HepG2 (cell line): Measurements from ENCODE around the gene PRPF38B. TPM values are rescaled to one million over a fixed set of nuclear protein-coding genes. Genes with fewer than 3 reads are reported as not detected.

ENCODE experiments used
- ARID5B ChIP-seq: IDR thresholded peaks from 2 replicates; pipeline ENCODE4 v1.4.0; 2020; ENCODE audit warnings: mild to moderate bottlenecking, missing genetic modification reagents
- ELF3 ChIP-seq: IDR thresholded peaks from 2 replicates; pipeline ENCODE4 v1.6.1; 2016; ENCODE audit warnings: missing genetic modification reagents, missing compliant biosample characterization
- ELF4 ChIP-seq: sonication (generic); formaldehyde crosslinking; IDR thresholded peaks from 2 replicates; pipeline ENCODE4 v1.5.0; 2020; ENCODE audit warnings: missing genetic modification reagents, mild to moderate bottlenecking, moderate library complexity, borderline replicate concordance
- GABPA ChIP-seq, 2 experiments: IDR thresholded peaks; 2 replicates each; pipeline ENCODE4 v1.6.1; 2011 to 2016; ENCODE audit warnings: low read depth in 2 of 2, low read length in 1 of 2, missing biosample characterization in 1 of 2, missing genetic modification characterization in 1 of 2
- GABPB1 ChIP-seq: IDR thresholded peaks from 2 replicates; pipeline ENCODE4 v1.6.1; 2016; ENCODE audit warnings: mild to moderate bottlenecking, missing genetic modification reagents, moderate library complexity, missing compliant biosample characterization
- KLF16 ChIP-seq, 2 experiments: sonication (generic) in 1 of 2; formaldehyde crosslinking in 1 of 2; IDR thresholded peaks; 2 replicates each; pipeline versions ENCODE4 v1.6.1 to v1.8.0; 2016 to 2023; ENCODE audit warnings: missing genetic modification reagents in 2 of 2, missing compliant biosample characterization in 1 of 2
- KMT2A ChIP-seq: sonication (generic); formaldehyde crosslinking; IDR thresholded peaks from 2 replicates; pipeline ENCODE4 v1.4.0; 2020; ENCODE audit warnings: missing genetic modification reagents
- MAX ChIP-seq: IDR thresholded peaks from 2 replicates; pipeline ENCODE4 v1.6.1; 2012; ENCODE audit warnings: inconsistent platforms
- NCOA2 ChIP-seq: sonication (generic); formaldehyde crosslinking; IDR thresholded peaks from 2 replicates; pipeline ENCODE4 v1.8.0; 2022; ENCODE audit warnings: inconsistent platforms
- NFYC ChIP-seq: IDR thresholded peaks from 2 replicates; pipeline ENCODE4 v1.6.1; 2016; ENCODE audit warnings: missing genetic modification reagents, missing compliant biosample characterization
- PHF21A ChIP-seq: sonication (generic); formaldehyde crosslinking; IDR thresholded peaks from 2 replicates; pipeline ENCODE4 v1.5.0; 2020; ENCODE audit warnings: mild to moderate bottlenecking, missing genetic modification reagents
- SKIL ChIP-seq: sonication (generic); formaldehyde crosslinking; IDR thresholded peaks from 2 replicates; pipeline ENCODE4 v1.8.0; 2022; ENCODE audit warnings: missing genetic modification reagents, mild to moderate bottlenecking, moderate library complexity, borderline replicate concordance
- TBX2 ChIP-seq: sonication (generic); formaldehyde crosslinking; IDR thresholded peaks from 2 replicates; pipeline ENCODE4 v1.5.0; 2020; ENCODE audit warnings: missing genetic modification reagents, mild to moderate bottlenecking, borderline replicate concordance
- YY1 ChIP-seq: IDR thresholded peaks from 2 replicates; pipeline ENCODE4 v1.6.1; 2011; ENCODE audit warnings: low read length, low read depth, moderate library complexity, mild to moderate bottlenecking; ENCODE audit not compliant: insufficient read depth, insufficient replicate concordance
- ZNF512B ChIP-seq: sonication (generic); formaldehyde crosslinking; IDR thresholded peaks from 2 replicates; pipeline ENCODE4 v1.5.1; 2020; ENCODE audit warnings: missing genetic modification reagents, mild to moderate bottlenecking, borderline replicate concordance
- ZNF605 ChIP-seq: sonication (generic); formaldehyde crosslinking; IDR thresholded peaks from 2 replicates; pipeline ENCODE4 v1.8.0; 2022; ENCODE audit warnings: mild to moderate bottlenecking, missing genetic modification reagents
- ZNF747 ChIP-seq: sonication (generic); formaldehyde crosslinking; IDR thresholded peaks from 2 replicates; pipeline ENCODE4 v1.8.1; 2023; ENCODE audit warnings: missing genetic modification reagents, mild to moderate bottlenecking, borderline replicate concordance
- ZSCAN9 ChIP-seq: IDR thresholded peaks from 2 replicates; pipeline ENCODE4 v1.6.1; 2016; ENCODE audit warnings: borderline replicate concordance
- polyA plus RNA-seq, 8 experiments: library from polyadenylated mRNA; depleted of rRNA in 3 of 8; stranded (reverse) in 7 of 8; unstranded in 1 of 8; fragments of >200 nt; fragmentation: Illumina TruSeq in 4 of 8; extraction: Trizol in 4 of 8; gene quantifications; 2 replicates each; pipeline versions ENCODE4 v1.2.1 to v1.2.3, GENCODE V29; 2011 to 2016; ENCODE audit warnings: low read depth in 4 of 8, missing spikeins in 1 of 8, mixed read lengths in 1 of 8; ENCODE audit not compliant: insufficient read depth in 1 of 8
- total RNA-seq, 5 experiments: library from RNA; depleted of rRNA; stranded (reverse); fragments of >200 nt; fragmentation: Illumina TruSeq; extraction: Trizol; gene quantifications; 2 replicates each; pipeline ENCODE4 v1.2.3, GENCODE V29; 2016; ENCODE audit warnings: low read depth in 1 of 5

Gene PRPF38B
- total and polyA plus RNA-seq, 2 of the 13 experiments (the other 11 are each of a cell fraction or from before 2014, with no cell fraction given), result 25.7 to 29.7 TPM

GRCh38 chr1:108646648-108647269, 45.4 kb upstream of the PRPF38B start (continued):
- TF ChIP-seq SKIL (CRISPR knock-in tag) (peak; percentile 21; the same call in 1 of the 2 replicates), ARID5B (CRISPR knock-in tag) (peak; percentile 88), NFYC (CRISPR knock-in tag) (peak; percentile 17; the same call in 1 of the 2 replicates), ELF4 (CRISPR knock-in tag) (0 out of 2 replicates have a peak, but pooled peaks have one; percentile 59), KMT2A (CRISPR knock-in tag) (no peak), GABPB1 (CRISPR knock-in tag) (peak; percentile 83), ELF3 (CRISPR knock-in tag) (peak; percentile 98), MAX (peak; percentile 47; the same call in 1 of the 2 replicates), ZSCAN9 (CRISPR knock-in tag) (peak; percentile 67; the same call in 1 of the 2 replicates), ZNF605 (CRISPR knock-in tag) (peak; percentile 70), GABPA (IDR thresholded peaks at IDR 0.05; ENCODE audit: low read depth, low read length) (no peak), GABPA (CRISPR knock-in tag; IDR thresholded peaks at IDR 0.05; ENCODE audit: low read depth) (peak; percentile 87), ZNF512B (CRISPR knock-in tag) (no peak), TBX2 (CRISPR knock-in tag) (peak; percentile 72; the same call in 1 of the 2 replicates), ZNF747 (peak; percentile 82), PHF21A (CRISPR knock-in tag) (no peak), YY1 (peak; percentile 27), NCOA2 (CRISPR knock-in tag) (peak; percentile 60), KLF16 (CRISPR knock-in tag; IDR thresholded peaks at IDR 0.05) (peak in 1 of 2 experiments; percentile 76; a peak in 2 of 4 replicates)
